ENCODE results near the gene LMBRD1. TPM values are rescaled to one million over a fixed set of nuclear protein-coding genes. Genes with fewer than 3 reads are reported as not detected.
A peak's percentile ranks its signal among the peaks of the same experiment; 100 is the strongest.

Gene LMBRD1
- total and polyA plus RNA-seq, 2 of the 13 experiments (the other 11 are each of a cell fraction or from before 2014, with no cell fraction given) = 18.9 to 21.5 TPM

GRCh38 chr6:69690986-69691385 lies 105.8 kb downstream of the LMBRD1 start:
- Histone ChIP-seq H3K9me3 (ENCODE audit: low read length) (no peaks in the 10 kb centered on the region), H3K79me2 (ENCODE audit: insufficient read depth, low read length) (no peaks in the 10 kb centered on the region), H3K27me3 (ENCODE audit: control insufficient read depth in 1 of 2, insufficient read depth in 2 of 2, low read length in 2 of 2) (no peaks in the 10 kb centered on the region), H3K27ac (ENCODE audit: extremely low read length, insufficient read depth, low read length) (no peak overlapping the region), H3K4me3 (replicated peaks in 1 of 3; ENCODE audit: insufficient read depth in 1 of 3, low read depth in 2 of 3, low read length in 3 of 3) (no peak overlapping the region), H2AFZ (ENCODE audit: low read length) (no peak overlapping the region), H3K36me3 (replicated peaks in 1 of 2; ENCODE audit: control insufficient read depth in 1 of 2, insufficient read depth in 2 of 2, low read length in 2 of 2) (no peaks in the 10 kb centered on the region), H4K20me1 (ENCODE audit: insufficient read depth, low read length) (no peaks in the 10 kb centered on the region), H3K4me2 (ENCODE audit: low read depth, low read length) (no peak overlapping the region), H3K4me1 (ENCODE audit: insufficient read depth, low read length) (peaks cover 7% of the 10 kb centered on the region), H3K9ac (ENCODE audit: insufficient read depth, low read depth, low read length) (no peak overlapping the region)
- DNase-seq (ENCODE audit: low spot score) = no peak
- ChIA-PET POLR2A (no interaction called here), CTCF (ENCODE audit: low intra/inter-chr PET ratio, low total read pairs) (no interaction called here)
- no TSS peak for BruUV-seq (replicated peaks)
- TF ChIP-seq ATF7 (IDR thresholded peaks at IDR 0.05) (peak; percentile 49; the same call in 1 of the 2 replicates), ATF7 (CRISPR knock-in tag; IDR thresholded peaks at IDR 0.05) (no peak), HOXA3 (CRISPR knock-in tag; IDR thresholded peaks at IDR 0.05) (no peak)
- in situ Hi-C loops (cut with HindIII; ENCODE audit: extremely low pct_ligation_motif_present, low pct_unique_long_range_greater_than_20kb) = no loop called here
- ATAC-seq = no peak
- 92% methylated on average over 1 of the region's 1 CpG for WGBS (ENCODE audit: low lambda C conversion rate)
- FAIRE-seq = no peak
- intact Hi-C loops (cut with micrococcal nuclease; ENCODE audit: unreplicated experiment) = no loop called here

GRCh38 chr6:69680302-69680701 lies 116.5 kb downstream of the LMBRD1 start:
- no peak overlapping the region for H3K4me3 ChIP-seq (replicated peaks in 1 of 3; ENCODE audit: insufficient read depth in 1 of 3, low read depth in 2 of 3, low read length in 3 of 3)
- FAIRE-seq (no peak), ATAC-seq (no peak), DNase-seq (ENCODE audit: low spot score) (no peak)
- no TSS peak for BruUV-seq (replicated peaks)
- TF ChIP-seq ZNF235 (CRISPR knock-in tag; IDR thresholded peaks at IDR 0.05; ENCODE audit: borderline replicate concordance) (no peak), ZNF644 (CRISPR knock-in tag; IDR thresholded peaks at IDR 0.05; ENCODE audit: low read depth) (no peak), HNRNPK (IDR thresholded peaks at IDR 0.05; ENCODE audit: low read depth, low read length, poor library complexity, severe bottlenecking) (no peak), SIX1 (CRISPR knock-in tag; IDR thresholded peaks at IDR 0.05; ENCODE audit: borderline replicate concordance) (no peak), ZNF567 (CRISPR knock-in tag; IDR thresholded peaks at IDR 0.05; ENCODE audit: borderline replicate concordance) (no peak), ZNF3 (CRISPR knock-in tag; IDR thresholded peaks at IDR 0.05) (no peak), FOXK2 (IDR thresholded peaks at IDR 0.05) (no peak), ZNF101 (CRISPR knock-in tag; IDR thresholded peaks at IDR 0.05; ENCODE audit: borderline replicate concordance, low read depth) (no peak), FIP1L1 (IDR thresholded peaks at IDR 0.05; ENCODE audit: borderline replicate concordance, insufficient read depth, low read depth, low read length) (no peak), SATB2 (CRISPR knock-in tag; IDR thresholded peaks at IDR 0.05) (no peak), ZNF12 (CRISPR knock-in tag; IDR thresholded peaks at IDR 0.05) (no peak)
- H4K20me1 ChIP-seq (ENCODE audit: insufficient read depth, low read length) = no peaks in the 10 kb centered on the region
- in situ Hi-C loops (cut with HindIII; ENCODE audit: extremely low pct_ligation_motif_present, low pct_unique_long_range_greater_than_20kb) (no loop called here), intact Hi-C loops (cut with micrococcal nuclease; ENCODE audit: unreplicated experiment) (no loop called here)
- no peaks in the 10 kb centered on the region for H3K4me1 ChIP-seq (ENCODE audit: insufficient read depth, low read length)
- ChIA-PET CTCF (ENCODE audit: low intra/inter-chr PET ratio, low total read pairs) (no interaction called here), POLR2A (no interaction called here)
- H3K79me2 ChIP-seq (ENCODE audit: insufficient read depth, low read length) = no peaks in the 10 kb centered on the region
- H3K36me3 ChIP-seq (replicated peaks in 1 of 2; ENCODE audit: control insufficient read depth in 1 of 2, insufficient read depth in 2 of 2, low read length in 2 of 2) = no peaks in the 10 kb centered on the region; a peak in 1 of 5 replicates
- WGBS (ENCODE audit: low lambda C conversion rate) = 96% methylated on average over 1 of the region's 1 CpG
- no peak overlapping the region for H3K27ac ChIP-seq (ENCODE audit: extremely low read length, insufficient read depth, low read length)
- no peaks in the 10 kb centered on the region for H3K9me3 ChIP-seq (ENCODE audit: low read length)
- no peak overlapping the region for H2AFZ ChIP-seq (ENCODE audit: low read length)
- no peak overlapping the region for H3K4me2 ChIP-seq (ENCODE audit: low read depth, low read length)
- H3K27me3 ChIP-seq (ENCODE audit: control insufficient read depth in 1 of 2, insufficient read depth in 2 of 2, low read length in 2 of 2) = no peaks in the 10 kb centered on the region
- H3K9ac ChIP-seq (ENCODE audit: insufficient read depth, low read depth, low read length) = no peak overlapping the region

All from HepG2 (cell line).